Measurements from ENCODE around the gene ELK4.

GRCh38 chr1:205675247-205675646, 43.4 kb upstream of the ELK4 start:
- TF ChIP-seq CTCF (IDR thresholded peaks at IDR 0.05): no peak
- no peak for TF ChIP-seq POLR2A (IDR thresholded peaks at IDR 0.05)

Data from heart left ventricle (tissue), 13 donors.